BJ (cell line): Measurements from ENCODE around the gene LRP8. TPM values are rescaled to one million over a fixed set of nuclear protein-coding genes. Genes with fewer than 3 reads are reported as not detected.

Source experiments
- CTCF ChIA-PET: fragments of 350-600 bp; formaldehyde crosslinking; extraction: SDS; loops from one replicate; lab custom pipeline; 2021; ENCODE audit warnings: antibody characterized with exemption, inconsistent platforms; lab: Yijun Ruan, JAX
- POLR2A ChIA-PET: fragments of 300-600 bp; sonication (Branson Sonifier 250); formaldehyde crosslinking; extraction: SDS; loops from one replicate; lab custom pipeline; 2021; ENCODE audit warnings: antibody characterized with exemption; lab: Charles Lee
- DNase-seq: peaks from one replicate; pipeline ENCODE4 v3.0.0-alpha.2; 2011; ENCODE audit warnings: low read depth
- H3K27me3 ChIP-seq: 2 replicates; pipeline ENCODE4 v1.6.0; 2011; ENCODE audit warnings: low read length; ENCODE audit not compliant: control insufficient read depth, insufficient read depth
- H3K36me3 ChIP-seq: 2 replicates; pipeline ENCODE4 v1.5.1; 2011; ENCODE audit warnings: low read length; ENCODE audit not compliant: control insufficient read depth, insufficient read depth
- H3K4me3 ChIP-seq: 2 replicates; pipeline ENCODE4 v1.5.1; 2011; ENCODE audit warnings: low read depth, mild to moderate bottlenecking, control low read depth, low read length
- polyA plus RNA-seq: library from polyadenylated mRNA; depleted of rRNA; stranded (reverse); fragments of >200 nt; gene quantifications from 2 replicates; pipeline ENCODE4 v1.2.3, GENCODE V29; 2011
- TF ChIP-seq, protein P1 (sequence below): IDR thresholded peaks from 2 replicates; pipeline ENCODE4 v1.5.1; 2011; ENCODE audit warnings: low read depth, mild to moderate bottlenecking, control low read depth, inconsistent platforms, low read length, moderate library complexity; ENCODE audit not compliant: insufficient read depth

The LRP8 gene
- polyA plus RNA-seq, 1 experiment, result 18.2 TPM

- no peaks in the 10 kb centered on the region for H3K36me3 ChIP-seq
- DNase-seq, result no peak
- TF ChIP-seq, protein P1, sequence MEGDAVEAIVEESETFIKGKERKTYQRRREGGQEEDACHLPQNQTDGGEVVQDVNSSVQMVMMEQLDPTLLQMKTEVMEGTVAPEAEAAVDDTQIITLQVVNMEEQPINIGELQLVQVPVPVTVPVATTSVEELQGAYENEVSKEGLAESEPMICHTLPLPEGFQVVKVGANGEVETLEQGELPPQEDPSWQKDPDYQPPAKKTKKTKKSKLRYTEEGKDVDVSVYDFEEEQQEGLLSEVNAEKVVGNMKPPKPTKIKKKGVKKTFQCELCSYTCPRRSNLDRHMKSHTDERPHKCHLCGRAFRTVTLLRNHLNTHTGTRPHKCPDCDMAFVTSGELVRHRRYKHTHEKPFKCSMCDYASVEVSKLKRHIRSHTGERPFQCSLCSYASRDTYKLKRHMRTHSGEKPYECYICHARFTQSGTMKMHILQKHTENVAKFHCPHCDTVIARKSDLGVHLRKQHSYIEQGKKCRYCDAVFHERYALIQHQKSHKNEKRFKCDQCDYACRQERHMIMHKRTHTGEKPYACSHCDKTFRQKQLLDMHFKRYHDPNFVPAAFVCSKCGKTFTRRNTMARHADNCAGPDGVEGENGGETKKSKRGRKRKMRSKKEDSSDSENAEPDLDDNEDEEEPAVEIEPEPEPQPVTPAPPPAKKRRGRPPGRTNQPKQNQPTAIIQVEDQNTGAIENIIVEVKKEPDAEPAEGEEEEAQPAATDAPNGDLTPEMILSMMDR, result no peak
- POLR2A ChIA-PET, result no interaction called here
- no peak overlapping the region for H3K4me3 ChIP-seq
- no peaks in the 10 kb centered on the region for H3K27me3 ChIP-seq
- CTCF ChIA-PET, result interaction anchor here (0.7 kb wide), 1 partner anchor 103 kb away, joined by 3 read pairs; no protein-coding TSS in a partner anchor
Measured at GRCh38 chr1:53346814-53347176, 18.9 kb upstream of the LRP8 start.

GRCh38 chr1:53345996-53346813 lies 18.3 kb upstream of the LRP8 start:
- no peaks in the 10 kb centered on the region for H3K36me3 ChIP-seq
- ChIA-PET POLR2A (no interaction called here), CTCF (interaction anchor here (0.7 kb wide), 1 partner anchor 104 kb away, joined by 3 read pairs; no protein-coding TSS in a partner anchor)
- no peaks in the 10 kb centered on the region for H3K27me3 ChIP-seq
- DNase-seq, result no peak
- TF ChIP-seq, protein P1, result no peak
- H3K4me3 ChIP-seq, result no peak overlapping the region

DNA sequence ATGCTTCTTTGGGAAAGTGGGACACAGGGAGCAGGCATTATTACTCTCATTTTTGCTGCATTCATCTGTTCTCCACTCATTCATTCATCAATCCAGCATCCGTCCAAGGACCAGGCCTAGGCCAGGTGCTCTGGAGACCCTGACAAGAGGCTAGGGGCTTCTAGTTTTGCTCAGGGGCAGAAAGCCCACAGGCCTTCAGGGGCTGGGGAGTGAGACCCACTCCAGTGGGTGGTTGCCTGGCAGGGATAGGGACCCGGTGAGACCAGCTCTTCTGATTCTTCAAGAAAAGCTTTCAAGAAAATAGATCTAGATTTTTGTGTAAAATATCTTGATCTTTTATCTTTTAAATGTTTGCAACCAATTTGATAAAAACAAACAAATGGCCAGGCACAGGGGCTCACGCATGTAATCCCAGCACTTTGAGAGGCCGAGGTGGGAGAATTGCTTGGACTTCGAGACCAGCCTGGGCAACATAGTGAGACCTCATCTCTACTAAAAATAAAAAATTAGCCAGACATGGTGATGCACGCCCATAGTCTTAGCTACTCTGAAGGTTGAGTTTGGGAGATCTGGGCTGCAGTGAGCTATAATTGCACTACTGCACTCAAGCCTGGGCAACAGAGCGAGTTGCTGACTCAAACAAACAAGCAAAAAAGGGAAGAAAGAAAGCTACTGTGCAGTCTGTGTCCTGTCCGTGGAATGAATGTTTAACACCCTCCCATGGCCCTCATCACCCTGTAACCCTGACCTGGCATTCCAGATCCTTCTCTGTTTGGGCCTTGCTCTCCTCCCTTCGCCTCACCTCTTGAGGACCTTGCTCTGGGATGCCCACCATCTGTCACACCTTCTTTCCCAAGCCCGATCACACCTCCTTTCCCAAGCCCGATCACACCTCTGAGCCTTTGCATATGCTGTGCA lies 17.3 kb upstream of the LRP8 start:
- no peaks in the 10 kb centered on the region for H3K36me3 ChIP-seq
- no peak overlapping the region for H3K4me3 ChIP-seq
- CTCF ChIA-PET, result interaction anchor here (0.6 kb wide), 1 partner anchor 67 kb away, joined by 3 read pairs; no protein-coding TSS in a partner anchor
- DNase-seq, result no peak
- TF ChIP-seq, protein P1, result no peak
- POLR2A ChIA-PET, result no interaction called here
- H3K27me3 ChIP-seq, result no peaks in the 10 kb centered on the region

DNA sequence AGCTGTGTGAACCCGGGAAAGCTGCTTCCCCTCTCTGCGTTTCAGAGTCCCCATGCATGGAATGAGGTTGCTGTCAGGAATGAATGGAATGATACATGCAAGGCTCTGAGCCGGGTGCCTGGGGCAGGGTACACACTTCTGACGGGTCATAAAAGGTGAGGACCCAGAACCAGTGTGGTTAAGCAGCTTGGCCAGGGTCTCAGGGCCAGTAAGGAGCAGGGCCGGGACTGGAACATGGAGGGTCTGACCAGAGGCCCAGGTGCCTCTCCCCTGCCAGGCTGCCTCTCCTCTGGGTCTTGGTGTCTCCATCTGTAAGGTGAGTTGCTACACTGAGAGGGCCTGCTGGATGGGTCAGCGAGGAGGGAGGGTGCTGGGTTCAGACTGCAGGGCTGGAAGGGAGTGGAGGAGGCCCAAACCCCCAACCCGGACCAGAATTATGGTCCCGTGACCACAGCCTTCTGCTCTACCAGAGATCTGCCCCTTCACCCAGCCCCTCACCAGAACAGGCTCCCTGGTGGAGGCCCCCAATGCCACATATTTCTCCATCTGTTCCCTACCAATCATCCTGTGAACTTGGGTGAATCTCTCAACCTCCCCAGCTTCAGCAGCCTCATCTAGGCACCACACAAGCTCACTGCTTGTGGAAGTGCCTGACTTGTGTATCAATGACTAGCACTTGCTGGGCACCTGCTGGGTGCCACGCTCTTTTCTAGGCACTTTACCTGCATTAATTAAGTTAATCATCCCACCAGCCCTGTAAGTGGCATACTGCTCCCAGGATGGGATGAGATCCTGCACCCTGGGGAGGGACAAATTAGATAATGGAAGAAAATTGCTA lies 16.2 kb upstream of the LRP8 start:
- TF ChIP-seq, protein P1, result no peak
- no peak for DNase-seq
- POLR2A ChIA-PET, result no interaction called here
- CTCF ChIA-PET, result no interaction called here
- no peaks in the 10 kb centered on the region for H3K27me3 ChIP-seq
- H3K4me3 ChIP-seq, result no peak overlapping the region
- no peaks in the 10 kb centered on the region for H3K36me3 ChIP-seq
